ENCODE data around the gene RANBP3L. TPM values are rescaled to one million over a fixed set of nuclear protein-coding genes. Genes with fewer than 3 reads are reported as not detected.
"Not testable (repeated sequence)": the region's sequence is repeated elsewhere in the genome, so short reads cannot be mapped to it uniquely, and the experiment has no call there.

RANBP3L gene
- total RNA-seq, 4 donors from 2014 or later, result 0.54 TPM; not detected in 3

DNA sequence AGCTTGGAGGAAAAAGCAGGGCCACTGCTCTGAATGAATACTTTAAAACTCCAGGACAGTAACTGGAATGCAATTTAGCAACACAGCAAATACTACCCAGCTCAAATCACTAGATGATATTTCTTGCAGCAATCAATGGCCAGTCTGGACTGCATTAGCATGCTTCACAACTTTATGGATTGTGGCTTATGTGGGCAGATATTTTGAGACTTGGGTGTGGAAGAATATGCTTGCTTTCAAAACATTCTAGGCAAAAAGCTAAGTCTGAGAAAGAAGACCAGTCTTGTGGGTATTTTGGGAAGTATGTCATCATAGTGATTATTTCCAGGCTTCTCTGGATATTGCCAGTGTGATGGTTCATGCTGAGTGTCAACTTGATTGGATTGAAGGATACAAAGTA lies 3.1 kb downstream of the RANBP3L start:
- no peak for DNase-seq
- Histone ChIP-seq H3K27ac (no peak overlapping the region), H3K27me3 (no peaks in the 10 kb centered on the region), H3K36me3 (no peaks in the 10 kb centered on the region), H3K4me1 (no peaks in the 10 kb centered on the region), H3K4me3 (no peak overlapping the region), H3K9me3 (no peaks in the 10 kb centered on the region)
- no peak for TF ChIP-seq POLR2A (IDR thresholded peaks at IDR 0.05)
- TF ChIP-seq, protein P1, sequence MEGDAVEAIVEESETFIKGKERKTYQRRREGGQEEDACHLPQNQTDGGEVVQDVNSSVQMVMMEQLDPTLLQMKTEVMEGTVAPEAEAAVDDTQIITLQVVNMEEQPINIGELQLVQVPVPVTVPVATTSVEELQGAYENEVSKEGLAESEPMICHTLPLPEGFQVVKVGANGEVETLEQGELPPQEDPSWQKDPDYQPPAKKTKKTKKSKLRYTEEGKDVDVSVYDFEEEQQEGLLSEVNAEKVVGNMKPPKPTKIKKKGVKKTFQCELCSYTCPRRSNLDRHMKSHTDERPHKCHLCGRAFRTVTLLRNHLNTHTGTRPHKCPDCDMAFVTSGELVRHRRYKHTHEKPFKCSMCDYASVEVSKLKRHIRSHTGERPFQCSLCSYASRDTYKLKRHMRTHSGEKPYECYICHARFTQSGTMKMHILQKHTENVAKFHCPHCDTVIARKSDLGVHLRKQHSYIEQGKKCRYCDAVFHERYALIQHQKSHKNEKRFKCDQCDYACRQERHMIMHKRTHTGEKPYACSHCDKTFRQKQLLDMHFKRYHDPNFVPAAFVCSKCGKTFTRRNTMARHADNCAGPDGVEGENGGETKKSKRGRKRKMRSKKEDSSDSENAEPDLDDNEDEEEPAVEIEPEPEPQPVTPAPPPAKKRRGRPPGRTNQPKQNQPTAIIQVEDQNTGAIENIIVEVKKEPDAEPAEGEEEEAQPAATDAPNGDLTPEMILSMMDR (IDR thresholded peaks at IDR 0.05), result no peak

GRCh38 chr5:36297653-36298052 lies 4.0 kb downstream of the RANBP3L start:
- Histone ChIP-seq H3K4me3 (no peak overlapping the region), H3K9me3 (no peaks in the 10 kb centered on the region), H3K36me3 (no peaks in the 10 kb centered on the region), H3K27me3 (no peaks in the 10 kb centered on the region), H3K4me1 (no peaks in the 10 kb centered on the region), H3K27ac (no peak overlapping the region)
- no peak for DNase-seq
- TF ChIP-seq, protein P1 (IDR thresholded peaks at IDR 0.05), result no peak
- TF ChIP-seq POLR2A (IDR thresholded peaks at IDR 0.05), result no peak

GRCh38 chr5:36285837-36286615 lies 15.7 kb downstream of the RANBP3L start:
- TF ChIP-seq, protein P1 (IDR thresholded peaks at IDR 0.05), result no peak
- no peak for TF ChIP-seq POLR2A (IDR thresholded peaks at IDR 0.05)
- Histone ChIP-seq H3K36me3 (no peaks in the 10 kb centered on the region), H3K27me3 (no peaks in the 10 kb centered on the region), H3K27ac (no peak overlapping the region), H3K9me3 (no peaks in the 10 kb centered on the region), H3K4me3 (no peak overlapping the region), H3K4me1 (no peaks in the 10 kb centered on the region)
- no peak for DNase-seq

DNA sequence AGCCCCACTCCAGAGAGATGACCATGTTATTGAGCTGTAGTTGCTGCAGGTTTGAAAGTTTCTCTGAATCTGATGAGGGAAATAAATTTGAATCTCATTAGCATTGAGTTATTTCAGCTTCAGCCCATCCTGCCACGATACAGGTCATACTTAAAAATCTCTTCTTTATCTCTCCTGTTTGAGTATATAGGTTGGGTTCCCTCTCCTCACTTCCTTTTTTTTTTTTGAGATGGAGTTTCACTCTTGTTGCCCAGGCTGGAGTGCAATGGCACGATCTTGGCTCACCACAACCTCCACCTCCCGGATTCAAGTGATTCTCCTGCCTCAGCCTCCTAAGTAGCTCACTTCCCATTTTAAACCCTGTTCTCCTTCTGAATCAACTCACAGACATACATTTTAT lies 17.9 kb downstream of the RANBP3L start:
- DNase-seq, H3K27ac ChIP-seq, H3K9me3 ChIP-seq, H3K36me3 ChIP-seq, H3K4me1 ChIP-seq, H3K4me3 ChIP-seq, H3K27me3 ChIP-seq: not testable (repeated sequence)

DNA sequence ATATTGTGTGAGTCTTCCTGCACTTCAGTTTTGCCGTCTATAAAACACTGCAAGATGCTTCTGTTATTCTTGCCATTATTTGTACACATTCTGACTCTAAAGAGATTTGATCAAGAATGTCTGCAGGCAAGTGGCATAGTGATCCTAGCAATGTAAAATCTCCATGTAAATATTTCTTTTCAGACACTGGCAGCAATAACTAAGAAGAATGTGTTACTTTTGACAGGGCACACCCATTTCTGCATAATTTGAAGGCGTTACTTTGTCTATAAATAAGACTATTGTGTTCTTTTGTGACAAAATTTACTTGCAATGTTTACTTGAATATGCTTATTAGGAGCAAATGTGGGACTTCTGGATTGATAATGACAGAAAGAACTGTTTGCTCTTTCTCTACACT lies 20.1 kb downstream of the RANBP3L start:
- Histone ChIP-seq H3K4me1 (no peaks in the 10 kb centered on the region), H3K9me3 (no peaks in the 10 kb centered on the region), H3K36me3 (no peaks in the 10 kb centered on the region), H3K4me3 (no peak overlapping the region), H3K27ac (no peak overlapping the region), H3K27me3 (no peaks in the 10 kb centered on the region)
- TF ChIP-seq, protein P1 (IDR thresholded peaks at IDR 0.05), result no peak
- TF ChIP-seq POLR2A (IDR thresholded peaks at IDR 0.05), result no peak
- DNase-seq, result no peak

GRCh38 chr5:36279054-36279698 lies 22.5 kb downstream of the RANBP3L start:
- Histone ChIP-seq H3K36me3 (no peaks in the 10 kb centered on the region), H3K4me1 (no peaks in the 10 kb centered on the region), H3K27me3 (no peaks in the 10 kb centered on the region), H3K27ac (no peak overlapping the region), H3K4me3 (no peak overlapping the region), H3K9me3 (no peaks in the 10 kb centered on the region)
- DNase-seq, result no peak
- TF ChIP-seq, protein P1 (IDR thresholded peaks at IDR 0.05), result no peak
- TF ChIP-seq POLR2A (IDR thresholded peaks at IDR 0.05), result no peak
